ENCODE measurements around the gene SUFU.

SUFU gene

GRCh38 chr10:102621443-102622325 lies 117.9 kb downstream of the SUFU start:
- DNase-seq = no peak
- Histone ChIP-seq H3K4me3 (ENCODE audit: insufficient read depth, low read depth, low read length, poor library complexity, severe bottlenecking) (no peak overlapping the region), H3K4me1 (ENCODE audit: control insufficient read depth, insufficient read depth, low read length, poor library complexity, severe bottlenecking) (no peaks in the 10 kb centered on the region), H3K27me3 (replicated peaks; ENCODE audit: control insufficient read depth, insufficient read depth, low read length, poor library complexity, severe bottlenecking) (no peaks in the 10 kb centered on the region), H3K9me3 (ENCODE audit: control insufficient read depth, low read length) (no peaks in the 10 kb centered on the region), H3K36me3 (ENCODE audit: control insufficient read depth, insufficient read depth, low read length) (peaks cover 28% of the 10 kb centered on the region), H3K27ac (ENCODE audit: insufficient read depth, low read length, poor library complexity, severe bottlenecking) (no peak overlapping the region)

DNA sequence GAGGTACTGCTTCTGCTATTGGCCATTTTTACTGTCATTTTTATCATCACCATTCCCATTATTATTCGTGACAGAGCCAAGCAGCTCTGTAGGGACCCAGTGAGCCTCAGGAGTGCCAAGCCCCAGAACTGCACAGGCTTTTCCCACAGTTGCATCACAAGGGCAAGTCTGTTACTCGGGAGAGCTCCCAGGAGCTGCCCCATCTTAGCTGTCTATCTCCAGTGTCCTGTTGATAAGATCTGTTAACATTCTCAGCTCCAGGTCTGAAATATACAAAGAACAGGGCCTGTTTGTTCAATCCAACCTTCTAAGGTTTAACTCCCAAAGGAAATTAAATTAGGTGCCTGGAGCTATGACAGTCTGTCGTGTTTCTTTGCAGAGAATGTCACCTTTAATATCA lies 120.3 kb downstream of the SUFU start:
- H3K9me3 ChIP-seq (ENCODE audit: control insufficient read depth, low read length) = no peaks in the 10 kb centered on the region
- H3K36me3 ChIP-seq (ENCODE audit: control insufficient read depth, insufficient read depth, low read length) = peaks cover 17% of the 10 kb centered on the region
- no peaks in the 10 kb centered on the region for H3K27me3 ChIP-seq (replicated peaks; ENCODE audit: control insufficient read depth, insufficient read depth, low read length, poor library complexity, severe bottlenecking)
- no peak for DNase-seq
- no peak overlapping the region for H3K27ac ChIP-seq (ENCODE audit: insufficient read depth, low read length, poor library complexity, severe bottlenecking)
- H3K4me3 ChIP-seq (ENCODE audit: insufficient read depth, low read depth, low read length, poor library complexity, severe bottlenecking) = no peak overlapping the region
- no peaks in the 10 kb centered on the region for H3K4me1 ChIP-seq (ENCODE audit: control insufficient read depth, insufficient read depth, low read length, poor library complexity, severe bottlenecking)

GRCh38 chr10:102624751-102625645 lies 121.2 kb downstream of the SUFU start:
- H3K9me3 ChIP-seq (ENCODE audit: control insufficient read depth, low read length) = no peaks in the 10 kb centered on the region
- H3K4me1 ChIP-seq (ENCODE audit: control insufficient read depth, insufficient read depth, low read length, poor library complexity, severe bottlenecking) = no peaks in the 10 kb centered on the region
- H3K27ac ChIP-seq (ENCODE audit: insufficient read depth, low read length, poor library complexity, severe bottlenecking) = no peak overlapping the region
- H3K36me3 ChIP-seq (ENCODE audit: control insufficient read depth, insufficient read depth, low read length) = peaks cover 22% of the 10 kb centered on the region
- no peak overlapping the region for H3K4me3 ChIP-seq (ENCODE audit: insufficient read depth, low read depth, low read length, poor library complexity, severe bottlenecking)
- DNase-seq = no peak
- no peaks in the 10 kb centered on the region for H3K27me3 ChIP-seq (replicated peaks; ENCODE audit: control insufficient read depth, insufficient read depth, low read length, poor library complexity, severe bottlenecking)

- H3K9me3 ChIP-seq (ENCODE audit: control insufficient read depth, low read length) = no peaks in the 10 kb centered on the region
- no peaks in the 10 kb centered on the region for H3K4me1 ChIP-seq (ENCODE audit: control insufficient read depth, insufficient read depth, low read length, poor library complexity, severe bottlenecking)
- no peaks in the 10 kb centered on the region for H3K27me3 ChIP-seq (replicated peaks; ENCODE audit: control insufficient read depth, insufficient read depth, low read length, poor library complexity, severe bottlenecking)
- H3K27ac ChIP-seq (ENCODE audit: insufficient read depth, low read length, poor library complexity, severe bottlenecking) = no peak overlapping the region
- H3K4me3 ChIP-seq (ENCODE audit: insufficient read depth, low read depth, low read length, poor library complexity, severe bottlenecking) = no peak overlapping the region
- no peak for DNase-seq
- peaks cover 18% of the 10 kb centered on the region for H3K36me3 ChIP-seq (ENCODE audit: control insufficient read depth, insufficient read depth, low read length)
Observed at GRCh38 chr10:102626026-102626685, 122.4 kb downstream of the SUFU start.

- Histone ChIP-seq H3K4me1 (ENCODE audit: control insufficient read depth, insufficient read depth, low read length, poor library complexity, severe bottlenecking) (peaks cover 1% of the 10 kb centered on the region), H3K27me3 (replicated peaks; ENCODE audit: control insufficient read depth, insufficient read depth, low read length, poor library complexity, severe bottlenecking) (no peaks in the 10 kb centered on the region)
Observed at GRCh38 chr10:102627291-102627735, 123.5 kb downstream of the SUFU start.

DNA sequence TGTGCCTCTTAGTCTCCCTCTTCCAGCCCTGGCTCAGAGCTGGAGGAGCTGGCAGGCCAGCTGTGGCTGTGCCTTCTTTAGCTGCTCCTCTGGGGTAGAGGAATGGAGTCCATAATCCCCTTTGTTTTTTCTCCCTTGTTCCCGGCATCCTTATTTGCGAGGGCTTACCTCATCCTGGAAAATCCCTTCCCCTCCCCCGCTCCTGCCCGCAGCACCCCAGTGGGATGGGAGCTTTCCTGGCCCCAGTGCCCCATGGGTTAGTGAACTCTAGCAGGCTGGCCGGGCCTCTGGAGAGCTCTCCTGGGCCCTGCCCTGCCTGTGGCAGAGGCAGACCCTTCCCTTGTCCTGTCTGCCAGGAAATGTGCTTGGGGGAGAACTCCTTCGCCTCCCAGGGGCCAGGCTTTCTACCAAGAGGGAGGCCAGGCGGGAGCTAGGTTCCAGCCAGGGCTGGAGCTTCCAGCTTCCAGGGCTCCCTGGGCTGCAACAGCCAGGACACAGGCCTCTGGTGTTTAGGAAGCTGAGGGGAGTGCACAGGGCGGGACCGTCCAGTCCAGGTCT lies 124.0 kb downstream of the SUFU start:
- no peaks in the 10 kb centered on the region for H3K27me3 ChIP-seq (replicated peaks; ENCODE audit: control insufficient read depth, insufficient read depth, low read length, poor library complexity, severe bottlenecking)
- H3K4me3 ChIP-seq (ENCODE audit: insufficient read depth, low read depth, low read length, poor library complexity, severe bottlenecking) = no peak overlapping the region
- no peaks in the 10 kb centered on the region for H3K9me3 ChIP-seq (ENCODE audit: control insufficient read depth, low read length)
- H3K36me3 ChIP-seq (ENCODE audit: control insufficient read depth, insufficient read depth, low read length) = peaks cover 18% of the 10 kb centered on the region
- H3K27ac ChIP-seq (ENCODE audit: insufficient read depth, low read length, poor library complexity, severe bottlenecking) = no peak overlapping the region
- H3K4me1 ChIP-seq (ENCODE audit: control insufficient read depth, insufficient read depth, low read length, poor library complexity, severe bottlenecking) = peaks cover 6% of the 10 kb centered on the region
- no peak for DNase-seq

More at GRCh38 chr10:102627291-102627735, 123.5 kb downstream of the SUFU start:
- H3K4me3 ChIP-seq (ENCODE audit: insufficient read depth, low read depth, low read length, poor library complexity, severe bottlenecking) = no peak overlapping the region
- H3K36me3 ChIP-seq (ENCODE audit: control insufficient read depth, insufficient read depth, low read length) = peaks cover 18% of the 10 kb centered on the region
- H3K27ac ChIP-seq (ENCODE audit: insufficient read depth, low read length, poor library complexity, severe bottlenecking) = no peak overlapping the region
- H3K9me3 ChIP-seq (ENCODE audit: control insufficient read depth, low read length) = no peaks in the 10 kb centered on the region
- DNase-seq = no peak

GRCh38 chr10:102628451-102628911 lies 124.7 kb downstream of the SUFU start:
- peaks cover 12% of the 10 kb centered on the region for H3K4me1 ChIP-seq (ENCODE audit: control insufficient read depth, insufficient read depth, low read length, poor library complexity, severe bottlenecking)
- H3K27me3 ChIP-seq (replicated peaks; ENCODE audit: control insufficient read depth, insufficient read depth, low read length, poor library complexity, severe bottlenecking) = no peaks in the 10 kb centered on the region

DNA sequence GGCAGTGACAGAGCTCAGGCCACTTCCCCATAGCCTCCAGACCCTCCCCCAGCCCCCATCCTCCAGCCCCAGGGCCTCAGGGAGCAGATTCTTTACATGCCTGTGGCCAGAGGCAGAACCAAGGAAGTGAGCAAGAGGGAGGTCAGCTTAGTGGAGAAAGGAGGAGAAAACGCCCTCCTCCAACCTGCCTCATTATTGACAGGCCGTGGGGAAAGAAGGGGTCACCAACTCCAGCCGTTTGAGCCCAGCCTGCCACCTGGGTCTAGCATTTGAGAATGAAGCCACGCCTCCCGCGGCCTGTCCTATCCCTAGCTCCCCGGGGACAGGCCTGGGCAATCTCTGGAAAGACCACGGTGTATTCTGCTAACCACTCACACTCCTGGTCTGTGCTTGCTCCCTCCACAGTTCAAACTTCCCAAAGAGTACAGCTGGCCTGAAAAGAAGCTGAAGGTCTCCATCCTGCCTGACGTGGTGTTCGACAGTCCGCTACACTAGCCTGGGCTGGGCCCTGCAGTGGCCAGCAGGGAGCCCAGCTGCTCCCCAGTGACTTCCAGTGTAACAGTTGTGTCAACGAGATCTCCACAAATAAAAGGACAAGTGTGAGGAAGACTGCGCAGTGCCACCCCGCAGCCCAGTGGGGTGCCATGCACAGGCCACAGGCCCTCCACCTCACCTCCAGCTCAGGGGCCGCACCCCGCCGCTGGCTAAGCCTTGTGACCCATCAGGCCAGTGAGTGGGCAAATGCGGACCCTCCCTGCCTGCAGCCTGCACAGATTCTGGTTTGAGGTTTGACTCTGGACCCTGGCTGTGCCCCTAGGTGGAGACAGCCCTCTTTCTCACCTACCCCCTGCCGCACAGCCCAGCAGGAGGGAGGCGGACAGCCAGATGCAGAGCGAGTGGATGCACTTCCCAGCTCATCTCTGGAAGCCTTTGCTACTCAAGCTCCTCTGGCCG lies 126.2 kb downstream of the SUFU start:
- H3K9me3 ChIP-seq (ENCODE audit: control insufficient read depth, low read length) = no peaks in the 10 kb centered on the region
- peaks cover 18% of the 10 kb centered on the region for H3K36me3 ChIP-seq (ENCODE audit: control insufficient read depth, insufficient read depth, low read length)
- peaks cover 24% of the 10 kb centered on the region for H3K4me1 ChIP-seq (ENCODE audit: control insufficient read depth, insufficient read depth, low read length, poor library complexity, severe bottlenecking)
- H3K4me3 ChIP-seq (ENCODE audit: insufficient read depth, low read depth, low read length, poor library complexity, severe bottlenecking) = no peak overlapping the region
- no peaks in the 10 kb centered on the region for H3K27me3 ChIP-seq (replicated peaks; ENCODE audit: control insufficient read depth, insufficient read depth, low read length, poor library complexity, severe bottlenecking)
- no peak for DNase-seq
- no peak overlapping the region for H3K27ac ChIP-seq (ENCODE audit: insufficient read depth, low read length, poor library complexity, severe bottlenecking)

More at GRCh38 chr10:102628451-102628911, 124.7 kb downstream of the SUFU start:
- H3K9me3 ChIP-seq (ENCODE audit: control insufficient read depth, low read length) = no peaks in the 10 kb centered on the region
- no peak overlapping the region for H3K4me3 ChIP-seq (ENCODE audit: insufficient read depth, low read depth, low read length, poor library complexity, severe bottlenecking)
- no peak for DNase-seq
- H3K27ac ChIP-seq (ENCODE audit: insufficient read depth, low read length, poor library complexity, severe bottlenecking) = no peak overlapping the region
- peaks cover 18% of the 10 kb centered on the region for H3K36me3 ChIP-seq (ENCODE audit: control insufficient read depth, insufficient read depth, low read length)
